Suprapubic skin (tissue), 4 donors: ENCODE measurements around the gene TMEM125. TPM values are rescaled to one million over a fixed set of nuclear protein-coding genes. Genes with fewer than 3 reads are reported as not detected.

Source experiments
- DNase-seq, 2 donors: peaks; one replicate each; pipeline ENCODE4 v3.0.0-alpha.2; 2019; ENCODE audit warnings: low spot score in 2 of 2
- H3K27ac ChIP-seq: fragments of 200-600 bp; sonication (generic); one replicate; pipeline ENCODE4 v1.5.1; 2019
- H3K27me3 ChIP-seq: fragments of 200-600 bp; sonication (generic); one replicate; pipeline ENCODE4 v1.5.1; 2019
- H3K36me3 ChIP-seq: fragments of 200-600 bp; sonication (generic); one replicate; pipeline ENCODE4 v1.5.1; 2019
- H3K4me1 ChIP-seq: fragments of 200-600 bp; sonication (generic); one replicate; pipeline ENCODE4 v1.5.1; 2019
- H3K4me3 ChIP-seq: fragments of 200-600 bp; sonication (generic); one replicate; pipeline ENCODE4 v1.5.1; 2019; ENCODE audit warnings: mild to moderate bottlenecking
- H3K9me3 ChIP-seq: fragments of 200-600 bp; sonication (generic); one replicate; pipeline ENCODE4 v1.5.1; 2019
- CTCF ChIP-seq, 2 donors: fragments of 200-600 bp in 1 of 2; fragments of 450-650 bp in 1 of 2; sonication (generic) in 1 of 2; IDR thresholded peaks; one replicate each; pipeline ENCODE4 v1.5.1; 2016 to 2019; ENCODE audit warnings: antibody characterized with exemption in 2 of 2, mild to moderate bottlenecking in 1 of 2, moderate library complexity in 1 of 2
- EP300 ChIP-seq: sonication (generic); formaldehyde crosslinking; IDR thresholded peaks from one replicate; pipeline ENCODE4 v1.6.1; 2017; ENCODE audit warnings: antibody characterized with exemption
- POLR2A ChIP-seq, 2 donors: fragments of 450-650 bp; IDR thresholded peaks; one replicate each; pipeline ENCODE4 v1.6.1; 2017; ENCODE audit warnings: antibody characterized with exemption in 2 of 2, mild to moderate bottlenecking in 2 of 2, moderate library complexity in 2 of 2
- POLR2AphosphoS5 ChIP-seq, 3 donors: sonication (generic); formaldehyde crosslinking; IDR thresholded peaks; one replicate each; pipeline ENCODE4 v1.6.1; 2017; ENCODE audit warnings: antibody characterized with exemption in 3 of 3
- WGBS: methylation state at CpG from one replicate; pipeline ENCODE4 v1.1.5; 2018; 5-methylcytosine and 5-hydroxymethylcytosine counted together
- total RNA-seq, 4 donors: library from RNA; depleted of rRNA; stranded (reverse); fragments of >200 nt; gene quantifications; one replicate each; pipeline ENCODE4 v1.1.0, GENCODE V29; 2016

The TMEM125 gene
- total RNA-seq, 4 donors from 2014 or later: 5.7 to 27.1 (median 14.8) TPM

GRCh38 chr1:43247256-43247921 lies 22.4 kb upstream of the TMEM125 start:
- 80% methylated on average over 6 of the region's 6 CpGs for WGBS

DNA sequence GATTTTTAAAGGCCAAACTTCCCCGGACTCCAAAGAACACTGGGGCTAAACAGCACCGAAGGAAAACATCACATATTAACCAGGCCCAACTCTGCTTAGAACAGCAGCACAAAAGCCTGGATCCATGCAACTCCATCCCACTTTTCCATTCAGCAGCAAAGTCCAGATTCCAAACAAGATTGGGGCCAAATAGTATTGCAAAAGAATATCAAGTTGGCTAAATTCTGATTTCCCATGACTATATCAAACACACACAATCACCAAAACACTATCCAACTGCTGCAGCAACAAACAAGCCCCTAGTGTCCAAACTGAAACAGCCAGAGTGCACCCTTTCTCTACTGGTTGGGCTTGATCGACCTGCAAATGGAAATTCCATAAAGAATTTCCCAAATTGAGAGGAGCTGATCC lies 19.4 kb upstream of the TMEM125 start:
- H3K27me3 ChIP-seq: no peaks in the 10 kb centered on the region
- H3K9me3 ChIP-seq: no peaks in the 10 kb centered on the region
- WGBS: 75% methylated on average over 3 of the region's 3 CpGs
- H3K36me3 ChIP-seq: no peaks in the 10 kb centered on the region
- TF ChIP-seq EP300 (no peak), POLR2AphosphoS5 (IDR thresholded peaks at IDR 0.05) (no peak), POLR2A (IDR thresholded peaks at IDR 0.05) (no peak), CTCF (IDR thresholded peaks at IDR 0.05) (no peak)
- H3K4me3 ChIP-seq: no peak overlapping the region
- no peaks in the 10 kb centered on the region for H3K4me1 ChIP-seq
- H3K27ac ChIP-seq: no peak overlapping the region
- no peak for DNase-seq

More at GRCh38 chr1:43247256-43247921, 22.4 kb upstream of the TMEM125 start:
- Histone ChIP-seq H3K4me3 (no peak overlapping the region), H3K27me3 (no peaks in the 10 kb centered on the region), H3K9me3 (no peaks in the 10 kb centered on the region), H3K36me3 (no peaks in the 10 kb centered on the region), H3K27ac (no peak overlapping the region), H3K4me1 (no peaks in the 10 kb centered on the region)
- TF ChIP-seq CTCF (IDR thresholded peaks at IDR 0.05) (no peak), POLR2A (IDR thresholded peaks at IDR 0.05) (no peak), POLR2AphosphoS5 (IDR thresholded peaks at IDR 0.05) (no peak)
- DNase-seq: no peak

- DNase-seq: no peak
- Histone ChIP-seq H3K27ac (no peak overlapping the region), H3K4me1 (no peaks in the 10 kb centered on the region), H3K4me3 (no peak overlapping the region), H3K9me3 (no peaks in the 10 kb centered on the region), H3K36me3 (no peaks in the 10 kb centered on the region), H3K27me3 (no peaks in the 10 kb centered on the region)
- TF ChIP-seq CTCF (IDR thresholded peaks at IDR 0.05) (no peak), POLR2A (IDR thresholded peaks at IDR 0.05) (no peak), EP300 (no peak), POLR2AphosphoS5 (IDR thresholded peaks at IDR 0.05) (no peak)
- 93% methylated on average over 5 of the region's 5 CpGs for WGBS
Measured at GRCh38 chr1:43251024-43251423, 18.8 kb upstream of the TMEM125 start.

DNA sequence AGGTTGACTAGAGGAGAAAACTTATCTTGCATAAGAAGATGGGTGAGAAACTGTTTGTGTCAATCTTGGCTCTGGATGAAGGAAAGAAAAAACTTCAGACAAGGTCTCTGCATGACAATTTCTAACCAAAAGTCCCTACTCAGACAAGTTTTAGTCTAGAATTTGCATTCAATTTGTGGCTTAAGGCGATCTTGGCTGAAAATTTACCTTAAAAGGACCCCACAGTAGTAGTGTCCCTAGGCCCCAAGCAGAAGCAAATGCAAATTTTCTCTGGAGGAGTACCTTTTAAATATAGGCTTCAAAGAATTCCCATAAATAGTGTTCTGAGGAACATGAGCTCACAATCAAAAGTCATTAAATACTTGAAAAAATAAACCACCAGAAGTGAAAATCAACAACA lies 17.6 kb upstream of the TMEM125 start:
- H3K27ac ChIP-seq: no peak overlapping the region
- 76% methylated on average over 1 of the region's 1 CpG for WGBS
- H3K27me3 ChIP-seq: no peaks in the 10 kb centered on the region
- H3K4me1 ChIP-seq: no peaks in the 10 kb centered on the region
- no peaks in the 10 kb centered on the region for H3K36me3 ChIP-seq
- no peak for DNase-seq
- TF ChIP-seq CTCF (IDR thresholded peaks at IDR 0.05) (no peak), POLR2AphosphoS5 (IDR thresholded peaks at IDR 0.05) (no peak), EP300 (no peak)
- no peak overlapping the region for H3K4me3 ChIP-seq
- H3K9me3 ChIP-seq: no peaks in the 10 kb centered on the region

DNA sequence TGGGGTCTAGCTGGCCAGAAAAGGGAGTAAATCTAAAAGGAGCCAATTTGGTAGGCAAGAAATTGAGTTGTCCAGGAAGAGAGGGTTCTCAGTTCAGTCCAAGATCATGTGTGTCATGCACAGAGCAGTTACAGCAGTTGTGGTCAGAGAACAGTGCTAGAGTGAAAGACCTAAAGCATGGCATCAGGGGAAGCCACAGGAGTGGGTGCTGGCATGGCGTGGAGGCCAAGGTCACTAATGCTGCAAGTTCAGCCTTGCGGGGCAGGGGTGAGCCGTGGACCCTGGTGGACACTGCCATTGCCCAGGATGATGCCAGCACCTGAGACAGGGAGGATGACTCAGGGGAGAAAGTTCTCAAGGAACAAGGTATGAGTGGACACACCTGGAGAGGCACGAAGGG lies 16.6 kb upstream of the TMEM125 start:
- Histone ChIP-seq H3K4me1 (no peaks in the 10 kb centered on the region), H3K4me3 (no peak overlapping the region), H3K27me3 (no peaks in the 10 kb centered on the region), H3K27ac (no peak overlapping the region), H3K36me3 (no peaks in the 10 kb centered on the region), H3K9me3 (no peaks in the 10 kb centered on the region)
- no peak for DNase-seq
- TF ChIP-seq CTCF (IDR thresholded peaks at IDR 0.05) (no peak), EP300 (no peak), POLR2AphosphoS5 (IDR thresholded peaks at IDR 0.05) (no peak), POLR2A (IDR thresholded peaks at IDR 0.05) (no peak)
- WGBS: 94% methylated on average over 4 of the region's 4 CpGs
